Cardiac muscle cell (in vitro differentiated cells and primary cell): ENCODE measurements around the gene RNF38. TPM values are rescaled to one million over a fixed set of nuclear protein-coding genes. Genes with fewer than 3 reads are reported as not detected.
"Not testable (repeated sequence)": the region's sequence is repeated elsewhere in the genome, so short reads cannot be mapped to it uniquely, and the experiment has no call there.

ENCODE experiments used
- DNase-seq, 2 donors: peaks; one replicate each; pipeline versions ENCODE4 v3.0.0 to v3.0.0-alpha.2; 2010 to 2017; ENCODE audit warnings: low read depth in 1 of 2, low spot score in 1 of 2
- H3K27ac ChIP-seq: fragments of 200-600 bp; sonication (generic); 2 replicates; pipeline ENCODE4 v1.5.1; 2016
- H3K27me3 ChIP-seq: fragments of 200-600 bp; sonication (generic); 2 replicates; pipeline ENCODE4 v1.6.0; 2016; ENCODE audit warnings: control low read depth
- H3K36me3 ChIP-seq: fragments of 200-600 bp; sonication (generic); 2 replicates; pipeline ENCODE4 v1.5.1; 2016; ENCODE audit warnings: control low read depth
- H3K4me1 ChIP-seq: fragments of 200-600 bp; sonication (generic); 2 replicates; pipeline ENCODE4 v1.8.1; 2017; ENCODE audit warnings: low read depth, mild to moderate bottlenecking, mixed run types
- H3K4me3 ChIP-seq: fragments of 200-600 bp; sonication (generic); 2 replicates; pipeline ENCODE4 v1.5.1; 2016; ENCODE audit warnings: mild to moderate bottlenecking
- H3K9me3 ChIP-seq: fragments of 200-600 bp; sonication (generic); 2 replicates; pipeline ENCODE4 v1.5.1; 2017; ENCODE audit warnings: low read depth, mild to moderate bottlenecking, control low read depth
- polyA plus RNA-seq: library from polyadenylated mRNA; unstranded; fragments of >200 nt; fragmentation: Nextera tagmentation; extraction: Ambion mirVana; gene quantifications from 2 replicates; pipeline ENCODE4 v1.2.1, GENCODE V29; 2016
- total RNA-seq: library from RNA; depleted of rRNA; stranded (reverse); fragments of >200 nt; gene quantifications from 2 replicates; pipeline ENCODE4 v1.2.3, GENCODE V29; 2016
- TF ChIP-seq, protein P1 (sequence below): IDR thresholded peaks from 2 replicates; pipeline ENCODE4 v1.5.1; 2012; ENCODE audit warnings: low read depth, mild to moderate bottlenecking, low read length

The RNF38 gene
- 18.6 and 26.3 TPM in 2 replicates for total RNA-seq
- polyA plus RNA-seq, result 20.1 and 34.5 TPM in 2 replicates

DNA sequence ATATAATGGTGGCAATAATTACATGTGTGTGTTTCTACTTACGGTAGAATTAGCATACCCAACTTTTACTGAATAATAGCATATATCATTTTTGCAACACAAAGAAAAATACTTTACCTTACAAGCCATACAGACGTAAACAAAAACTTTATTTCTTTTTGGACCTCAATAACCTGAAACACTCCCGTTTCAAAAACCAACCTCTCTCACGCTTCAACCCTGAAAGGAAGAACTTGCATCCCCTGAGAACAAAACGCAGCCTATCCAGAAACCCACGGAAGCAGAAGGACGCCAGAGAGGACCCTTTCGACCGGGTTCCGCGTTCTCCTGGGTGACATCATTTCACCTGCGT, at the start of gene RNF38:
TSS of gene RNF38 (minus strand) at position 290 of the 352 bp plus-strand sequence. CDS start at position 129, 161 bp downstream.
- H3K27ac ChIP-seq, result peak within 1 kb of the TSS; percentile 97
- no peak for DNase-seq
- H3K4me3 ChIP-seq, result peak within 1 kb of the TSS; percentile 73
- H3K36me3 ChIP-seq, result no peaks in the 10 kb centered on the region
- no peaks in the 10 kb centered on the region for H3K9me3 ChIP-seq
- TF ChIP-seq, protein P1, sequence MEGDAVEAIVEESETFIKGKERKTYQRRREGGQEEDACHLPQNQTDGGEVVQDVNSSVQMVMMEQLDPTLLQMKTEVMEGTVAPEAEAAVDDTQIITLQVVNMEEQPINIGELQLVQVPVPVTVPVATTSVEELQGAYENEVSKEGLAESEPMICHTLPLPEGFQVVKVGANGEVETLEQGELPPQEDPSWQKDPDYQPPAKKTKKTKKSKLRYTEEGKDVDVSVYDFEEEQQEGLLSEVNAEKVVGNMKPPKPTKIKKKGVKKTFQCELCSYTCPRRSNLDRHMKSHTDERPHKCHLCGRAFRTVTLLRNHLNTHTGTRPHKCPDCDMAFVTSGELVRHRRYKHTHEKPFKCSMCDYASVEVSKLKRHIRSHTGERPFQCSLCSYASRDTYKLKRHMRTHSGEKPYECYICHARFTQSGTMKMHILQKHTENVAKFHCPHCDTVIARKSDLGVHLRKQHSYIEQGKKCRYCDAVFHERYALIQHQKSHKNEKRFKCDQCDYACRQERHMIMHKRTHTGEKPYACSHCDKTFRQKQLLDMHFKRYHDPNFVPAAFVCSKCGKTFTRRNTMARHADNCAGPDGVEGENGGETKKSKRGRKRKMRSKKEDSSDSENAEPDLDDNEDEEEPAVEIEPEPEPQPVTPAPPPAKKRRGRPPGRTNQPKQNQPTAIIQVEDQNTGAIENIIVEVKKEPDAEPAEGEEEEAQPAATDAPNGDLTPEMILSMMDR, result no peak
- H3K4me1 ChIP-seq, result peaks cover 11% of the 10 kb centered on the region
- no peaks in the 10 kb centered on the region for H3K27me3 ChIP-seq

DNA sequence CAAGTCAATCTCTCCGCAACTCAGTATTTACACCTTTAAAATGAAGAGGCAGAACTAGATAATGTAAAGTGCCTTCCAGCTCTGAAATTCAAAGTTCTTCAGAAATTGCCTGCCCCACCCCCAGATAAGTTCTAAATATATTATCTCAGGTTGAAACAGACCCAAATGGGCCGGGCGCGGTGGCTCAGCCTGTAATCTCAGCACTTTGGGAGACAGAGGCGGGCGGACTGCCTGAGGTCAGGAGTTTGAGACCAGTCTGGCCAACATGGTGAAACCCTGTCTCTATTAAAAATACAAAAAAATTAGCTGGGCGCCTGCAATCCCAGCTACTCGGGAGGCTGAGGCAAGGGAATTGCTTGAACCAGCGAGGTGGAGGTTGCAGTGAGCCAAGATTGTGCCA, 48.5 kb upstream of the RNF38 start:
- not testable (repeated sequence) for H3K27me3 ChIP-seq, DNase-seq, H3K9me3 ChIP-seq, H3K4me3 ChIP-seq, H3K36me3 ChIP-seq
- Histone ChIP-seq H3K27ac (peak overlapping the region; percentile 63), H3K4me1 (peaks cover 21% of the 10 kb centered on the region)

DNA sequence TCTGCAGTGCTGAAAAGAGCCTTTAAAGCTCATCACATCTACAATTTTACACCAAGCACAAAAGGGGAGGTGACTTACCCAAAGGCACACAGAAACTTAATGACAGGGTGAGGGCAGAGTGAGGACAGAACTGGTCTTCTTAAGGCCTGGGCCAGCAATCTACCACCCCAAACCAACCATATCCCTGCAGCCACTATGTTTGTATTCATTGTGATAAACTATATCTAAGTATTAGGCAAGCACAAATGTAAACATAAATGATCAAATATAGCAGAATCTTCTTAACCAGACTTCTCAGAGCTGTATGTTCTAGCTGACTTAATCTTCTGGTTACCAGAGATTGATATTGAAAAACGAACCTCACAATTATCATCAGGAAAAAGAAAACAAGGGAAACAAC, 47.9 kb upstream of the RNF38 start:
- Histone ChIP-seq H3K36me3 (no peaks in the 10 kb centered on the region), H3K9me3 (no peaks in the 10 kb centered on the region), H3K27me3 (no peaks in the 10 kb centered on the region), H3K4me1 (peaks cover 21% of the 10 kb centered on the region), H3K4me3 (no peak overlapping the region), H3K27ac (peak overlapping the region; percentile 63)
- TF ChIP-seq, protein P1, result no peak
- no peak for DNase-seq

DNA sequence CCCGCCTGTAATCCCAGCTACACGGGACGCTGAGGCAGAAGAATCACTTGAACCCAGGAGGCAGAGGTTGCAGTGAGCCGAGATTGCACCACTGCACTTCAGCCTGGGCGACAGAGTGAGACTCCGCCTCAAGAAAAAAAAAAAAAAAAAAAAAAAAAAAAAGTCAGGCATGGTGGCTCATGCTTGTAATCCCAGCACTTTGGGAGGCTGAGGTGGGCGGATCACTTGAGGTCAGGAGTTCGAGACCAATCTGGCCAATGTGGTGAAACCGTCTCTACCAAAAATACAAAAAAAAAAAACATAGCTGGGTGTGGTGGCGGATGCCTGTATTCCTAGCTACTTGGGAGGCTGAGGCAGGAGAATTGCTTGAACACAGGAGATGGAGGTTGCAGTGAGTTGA, 46.6 kb upstream of the RNF38 start:
- H3K27me3 ChIP-seq, H3K9me3 ChIP-seq, H3K36me3 ChIP-seq, DNase-seq, H3K4me3 ChIP-seq: not testable (repeated sequence)
- peak overlapping the region; percentile 71 for H3K27ac ChIP-seq
- H3K4me1 ChIP-seq, result peaks cover 21% of the 10 kb centered on the region

DNA sequence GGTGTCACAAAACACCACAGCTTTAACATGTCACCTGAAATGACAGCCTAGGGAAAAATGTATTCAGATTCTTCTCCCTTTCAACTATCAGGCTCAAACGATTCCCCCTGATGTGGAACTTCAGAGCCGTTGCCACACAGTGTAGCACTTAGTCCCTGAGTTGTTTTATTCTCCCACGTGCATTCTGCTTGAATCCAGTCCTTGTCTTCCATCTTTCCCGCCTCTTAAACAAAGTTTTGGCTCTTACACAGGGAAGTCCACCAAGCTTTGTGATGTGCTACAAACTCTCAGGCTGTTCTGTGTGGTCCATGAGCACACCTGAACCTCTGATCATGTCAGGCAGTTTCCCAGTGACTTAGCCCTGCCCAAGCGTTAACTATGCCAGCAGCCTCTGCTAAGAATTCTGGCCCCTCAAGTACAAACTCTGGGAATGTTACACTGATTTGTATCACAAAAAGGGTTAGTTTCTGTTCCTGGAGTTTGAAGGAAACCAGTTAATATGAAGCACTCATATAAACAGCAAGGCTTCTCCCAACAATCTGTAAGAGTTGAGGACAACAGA, 45.8 kb upstream of the RNF38 start:
- H3K4me3 ChIP-seq, result no peak overlapping the region
- H3K27me3 ChIP-seq, result no peaks in the 10 kb centered on the region
- TF ChIP-seq, protein P1, result no peak
- peak overlapping the region; percentile 71 for H3K27ac ChIP-seq
- DNase-seq, result peak in 1 of 2 donors; percentile 17
- no peaks in the 10 kb centered on the region for H3K36me3 ChIP-seq
- H3K4me1 ChIP-seq, result peaks cover 21% of the 10 kb centered on the region
- no peaks in the 10 kb centered on the region for H3K9me3 ChIP-seq

DNA sequence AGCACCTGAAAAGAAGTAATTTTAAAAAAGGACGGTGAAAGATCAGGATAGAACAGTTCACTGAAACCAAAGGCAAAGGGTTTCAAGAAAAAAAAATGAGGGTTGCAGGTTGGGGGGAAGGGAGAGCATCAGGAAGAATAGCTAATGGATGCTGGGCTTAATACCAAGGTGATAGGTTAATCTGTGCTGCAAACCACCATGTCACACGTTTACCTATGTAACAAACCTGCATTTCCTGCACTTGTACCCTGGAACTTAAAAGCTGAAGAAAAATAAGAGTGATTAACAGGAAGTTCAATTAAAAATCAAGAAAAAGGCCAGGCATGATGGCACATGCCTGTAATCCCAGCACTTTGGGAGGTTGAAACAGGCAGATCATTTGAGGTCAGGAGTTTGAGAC, 44.1 kb upstream of the RNF38 start:
- TF ChIP-seq, protein P1, result no peak
- Histone ChIP-seq H3K9me3 (no peaks in the 10 kb centered on the region), H3K27me3 (no peaks in the 10 kb centered on the region), H3K4me3 (no peak overlapping the region), H3K27ac (no peak overlapping the region), H3K36me3 (no peaks in the 10 kb centered on the region), H3K4me1 (peaks cover 21% of the 10 kb centered on the region)
- no peak for DNase-seq

GRCh38 chr9:36443581-36443980, 43.5 kb upstream of the RNF38 start:
- no peaks in the 10 kb centered on the region for H3K27me3 ChIP-seq
- H3K36me3 ChIP-seq, result no peaks in the 10 kb centered on the region
- TF ChIP-seq, protein P1, result no peak
- H3K4me1 ChIP-seq, result peaks cover 21% of the 10 kb centered on the region
- H3K4me3 ChIP-seq, result no peak overlapping the region
- DNase-seq, result no peak
- no peak overlapping the region for H3K27ac ChIP-seq
- H3K9me3 ChIP-seq, result no peaks in the 10 kb centered on the region
